HCT116 (cell line): ENCODE results near the gene NDUFAF2. TPM values are rescaled to one million over a fixed set of nuclear protein-coding genes. Genes with fewer than 3 reads are reported as not detected.

ENCODE experiments used
- ATAC-seq: fragments of 200-7000 bp; cut with Tn5 transposase; 2 replicates; pipeline ENCODE4 v1.9.1; 2020; ENCODE audit warnings: mild to moderate bottlenecking, moderate library complexity
- BruUV-seq: library from RNA; stranded (reverse); fragments of 400-500 nt; replicated peaks from 2 replicates; lab custom pipeline; 2021; lab: Mats Ljungman, UMichigan
- CTCF ChIA-PET: fragments of 300-600 bp; sonication (Branson Sonifier 250); formaldehyde crosslinking; loops from one replicate; lab custom pipeline; 2021; ENCODE audit warnings: antibody characterized with exemption; lab: Charles Lee
- POLR2A ChIA-PET: fragments of 300-600, 350-600 bp; sonication (Branson Sonifier 250); formaldehyde crosslinking; loops from one replicate; lab custom pipeline; 2021; ENCODE audit warnings: antibody characterized with exemption; lab: Charles Lee
- RAD21 ChIA-PET, 2 experiments: fragments of 300-600 bp; sonication (Branson Sonifier 250); formaldehyde crosslinking; loops; one replicate each; lab custom pipeline; 2023; ENCODE audit warnings: low total read pairs in 2 of 2; ENCODE audit not compliant: uncharacterized antibody in 2 of 2, unreplicated experiment in 2 of 2, low non-redundant PET in 1 of 2; lab: Charles Lee
- DNase-seq: peaks from one replicate; pipeline ENCODE4 v3.0.0-alpha.2; 2010; ENCODE audit warnings: low read depth, low spot score
- H2AFZ ChIP-seq: fragments of 200-600 bp; shearing (Covaris generic), sonication (generic); 2 replicates; pipeline ENCODE4 v1.6.1; 2017; ENCODE audit warnings: low read depth, mixed run types, mixed read lengths, antibody characterized with exemption, low read length; ENCODE audit not compliant: poor library complexity, severe bottlenecking
- H3K27ac ChIP-seq: 2 replicates; pipeline ENCODE4 v1.5.1; 2012; ENCODE audit warnings: low read depth, low read length
- H3K27me3 ChIP-seq: fragments of 200-600 bp; sonication (generic); 2 replicates; pipeline ENCODE4 v1.6.1; 2016; ENCODE audit warnings: mixed run types, low read length, mixed read lengths; ENCODE audit not compliant: insufficient read depth
- H3K36me3 ChIP-seq, 2 experiments: fragments of 200-500 bp in 1 of 2; fragments of 200-600 bp in 1 of 2; sonication (Bioruptor generic) in 1 of 2; sonication (generic) in 1 of 2; 2 replicates each; pipeline versions ENCODE4 v1.5.1 to v1.6.1; 2014 to 2016; ENCODE audit warnings: low read length in 2 of 2, inconsistent platforms in 1 of 2, mixed read lengths in 1 of 2, mixed run types in 1 of 2; ENCODE audit not compliant: insufficient read depth in 2 of 2, control insufficient read depth in 1 of 2
- H3K4me1 ChIP-seq, 2 experiments: fragments of 200-600 bp in 1 of 2; sonication (generic) in 1 of 2; 2 replicates each; pipeline versions ENCODE4 v1.5.1 to v1.6.1; 2012 to 2017; ENCODE audit warnings: low read length in 2 of 2, inconsistent platforms in 1 of 2, mild to moderate bottlenecking in 1 of 2, mixed read lengths in 1 of 2, mixed run types in 1 of 2, moderate library complexity in 1 of 2; ENCODE audit not compliant: insufficient read depth in 2 of 2, control insufficient read depth in 1 of 2
- H3K4me2 ChIP-seq: fragments of 200-600 bp; sonication (generic); 2 replicates; pipeline ENCODE4 v1.6.1; 2017; ENCODE audit warnings: mixed run types, low read length, mixed read lengths
- H3K4me3 ChIP-seq, 2 experiments: fragments of 200-600 bp in 1 of 2; sonication (generic) in 1 of 2; replicated peaks in 1 of 2; 2 replicates each; pipeline ENCODE4 v1.5.1; 2011 to 2016; ENCODE audit warnings: low read length in 2 of 2, control low read depth in 1 of 2, low read depth in 1 of 2, mild to moderate bottlenecking in 1 of 2, mixed read lengths in 1 of 2, mixed run types in 1 of 2
- H3K79me2 ChIP-seq: fragments of 200-600 bp; sonication (generic); 2 replicates; pipeline ENCODE4 v1.6.1; 2017; ENCODE audit warnings: mild to moderate bottlenecking, mixed run types, low read length, moderate library complexity, mixed read lengths; ENCODE audit not compliant: insufficient read depth
- H3K9ac ChIP-seq: fragments of 200-600 bp; sonication (generic); 2 replicates; pipeline ENCODE4 v1.6.1; 2016; ENCODE audit warnings: low read length, mixed read lengths
- H3K9me2 ChIP-seq: fragments of 200-600 bp; sonication (generic), shearing (Covaris generic); 2 replicates; pipeline ENCODE4 v1.6.1; 2017; ENCODE audit warnings: mixed run types, mild to moderate bottlenecking, moderate library complexity; ENCODE audit not compliant: insufficient read depth
- H3K9me3 ChIP-seq, 2 experiments: fragments of 200-500 bp in 1 of 2; fragments of 200-600 bp in 1 of 2; sonication (Bioruptor generic) in 1 of 2; sonication (generic) in 1 of 2; 2 replicates each; pipeline ENCODE4 v1.6.1; 2014 to 2017; ENCODE audit warnings: low read length in 2 of 2, mixed read lengths in 2 of 2, inconsistent platforms in 1 of 2, low read depth in 1 of 2, mild to moderate bottlenecking in 1 of 2, mixed run types in 1 of 2, moderate library complexity in 1 of 2; ENCODE audit not compliant: control insufficient read depth in 1 of 2, insufficient read depth in 1 of 2
- H4K20me1 ChIP-seq: fragments of 200-600 bp; sonication (generic), shearing (Covaris generic); 2 replicates; pipeline ENCODE4 v1.6.1; 2017; ENCODE audit warnings: mixed run types, mild to moderate bottlenecking, moderate library complexity; ENCODE audit not compliant: insufficient read depth
- CBX3 ChIP-seq: IDR thresholded peaks from 2 replicates; pipeline ENCODE4 v1.6.1; 2012; ENCODE audit warnings: low read depth
- CEBPB ChIP-seq: IDR thresholded peaks from 2 replicates; pipeline ENCODE4 v1.6.1; 2012; ENCODE audit warnings: low read depth
- ELF1 ChIP-seq: IDR thresholded peaks from 2 replicates; pipeline ENCODE4 v1.6.1; 2012; ENCODE audit warnings: low read depth, borderline replicate concordance
- EZH2 ChIP-seq: fragments of 200-600 bp; sonication (generic); IDR thresholded peaks from 2 replicates; pipeline ENCODE4 v1.6.1; 2017; ENCODE audit warnings: antibody characterized with exemption, mixed run types
- EZH2phosphoT487 ChIP-seq: fragments of 200-600 bp; IDR thresholded peaks from 2 replicates; pipeline ENCODE4 v1.6.1; 2018; ENCODE audit warnings: antibody characterized with exemption, borderline replicate concordance
- FOSL1 ChIP-seq: IDR thresholded peaks from 2 replicates; pipeline ENCODE4 v1.6.1; 2012; ENCODE audit warnings: low read depth
- JUND ChIP-seq: IDR thresholded peaks from 2 replicates; pipeline ENCODE4 v1.6.1; 2012
- POLR2AphosphoS5 ChIP-seq: IDR thresholded peaks from 2 replicates; pipeline ENCODE4 v1.6.1; 2011; ENCODE audit warnings: mild to moderate bottlenecking, low read depth, low read length, moderate library complexity
- RAD21 ChIP-seq: IDR thresholded peaks from 2 replicates; pipeline ENCODE4 v1.6.1; 2012; ENCODE audit warnings: low read depth, mild to moderate bottlenecking
- SIN3A ChIP-seq: IDR thresholded peaks from 2 replicates; pipeline ENCODE4 v1.6.1; 2012; ENCODE audit warnings: low read depth
- SP1 ChIP-seq: IDR thresholded peaks from 2 replicates; pipeline ENCODE4 v1.6.1; 2012; ENCODE audit warnings: low read depth
- SRF ChIP-seq: IDR thresholded peaks from 2 replicates; pipeline ENCODE4 v1.6.1; 2012; ENCODE audit warnings: low read depth
- TCF7L2 ChIP-seq: IDR thresholded peaks from 2 replicates; pipeline ENCODE4 v1.7.0; 2011; ENCODE audit warnings: borderline replicate concordance, inconsistent platforms; ENCODE audit not compliant: insufficient read depth, insufficient read length; ENCODE audit errors: extremely low read depth
- ZNF274 ChIP-seq: fragments of 200-500 bp; sonication (Bioruptor generic); IDR thresholded peaks from 2 replicates; pipeline ENCODE4 v1.6.1; 2014; ENCODE audit warnings: mild to moderate bottlenecking, low read depth, low read length, inconsistent platforms
- intact Hi-C: fragments of 100-400 bp; cut with micrococcal nuclease; formaldehyde crosslinking; loops from 2 replicates; pipeline ENCODE4 v1.10.0; 2022
- total RNA-seq: library from RNA; stranded (reverse); gene quantifications from one replicate; pipeline ENCODE4 v1.2.1, GENCODE V29; 2021; ENCODE audit not compliant: unreplicated experiment
- TF ChIP-seq, protein P1 (sequence below): IDR thresholded peaks from 2 replicates; pipeline ENCODE4 v1.6.1; 2011; ENCODE audit warnings: mild to moderate bottlenecking, low read length, moderate library complexity; ENCODE audit not compliant: insufficient replicate concordance; ENCODE audit errors: extremely low read depth
- TF ChIP-seq, protein P2 (sequence below): IDR thresholded peaks from 2 replicates; pipeline ENCODE4 v1.6.1; 2012; ENCODE audit warnings: low read depth
- TF ChIP-seq, protein P3 (sequence below): IDR thresholded peaks from 2 replicates; pipeline ENCODE4 v1.6.1; 2012

The NDUFAF2 gene
- total RNA-seq, 1 experiment from 2014 or later = 36.9 TPM

DNA sequence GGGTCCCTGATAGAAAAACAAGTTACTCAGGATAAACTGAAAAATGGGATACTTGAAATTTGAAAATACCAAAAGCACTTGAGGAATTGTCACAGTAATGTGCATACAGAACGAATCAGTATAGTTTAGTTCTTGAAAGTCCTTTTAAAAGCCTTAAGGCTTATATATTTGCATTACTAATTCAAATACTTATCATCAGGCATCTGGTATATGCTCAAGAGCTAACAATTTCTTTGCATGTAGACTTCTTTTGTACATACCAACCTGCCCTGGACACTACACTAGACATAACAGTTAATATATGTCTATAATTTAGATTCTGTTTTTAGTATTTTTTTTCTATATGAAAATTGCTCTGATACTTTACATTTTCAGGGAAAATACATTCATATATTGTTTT, 174.1 kb downstream of the NDUFAF2 start:
- intact Hi-C loops = no loop called here
- BruUV-seq = no TSS peak
- Histone ChIP-seq H3K27ac (no peak overlapping the region), H3K36me3 (no peaks in the 10 kb centered on the region), H3K4me2 (no peak overlapping the region), H3K79me2 (no peaks in the 10 kb centered on the region), H3K4me3 (no peak overlapping the region), H3K9me2 (no peaks in the 10 kb centered on the region), H4K20me1 (no peaks in the 10 kb centered on the region), H3K9me3 (no peaks in the 10 kb centered on the region), H3K27me3 (no peaks in the 10 kb centered on the region), H3K4me1 (no peaks in the 10 kb centered on the region), H2AFZ (no peak overlapping the region), H3K9ac (no peak overlapping the region)
- ATAC-seq = no peak
- no peak for DNase-seq
- ChIA-PET CTCF (interaction anchor here (1.3 kb wide), 1 partner anchor 18 kb away, joined by 4 read pairs; no protein-coding TSS in a partner anchor), POLR2A (no interaction called here), RAD21 (no interaction called here)
- no peak for TF ChIP-seq EZH2
- TF ChIP-seq POLR2AphosphoS5 = no peak
- no peak for TF ChIP-seq EZH2phosphoT487
- TF ChIP-seq FOSL1 = no peak
- TF ChIP-seq ZNF274 = no peak
- TF ChIP-seq, protein P1, sequence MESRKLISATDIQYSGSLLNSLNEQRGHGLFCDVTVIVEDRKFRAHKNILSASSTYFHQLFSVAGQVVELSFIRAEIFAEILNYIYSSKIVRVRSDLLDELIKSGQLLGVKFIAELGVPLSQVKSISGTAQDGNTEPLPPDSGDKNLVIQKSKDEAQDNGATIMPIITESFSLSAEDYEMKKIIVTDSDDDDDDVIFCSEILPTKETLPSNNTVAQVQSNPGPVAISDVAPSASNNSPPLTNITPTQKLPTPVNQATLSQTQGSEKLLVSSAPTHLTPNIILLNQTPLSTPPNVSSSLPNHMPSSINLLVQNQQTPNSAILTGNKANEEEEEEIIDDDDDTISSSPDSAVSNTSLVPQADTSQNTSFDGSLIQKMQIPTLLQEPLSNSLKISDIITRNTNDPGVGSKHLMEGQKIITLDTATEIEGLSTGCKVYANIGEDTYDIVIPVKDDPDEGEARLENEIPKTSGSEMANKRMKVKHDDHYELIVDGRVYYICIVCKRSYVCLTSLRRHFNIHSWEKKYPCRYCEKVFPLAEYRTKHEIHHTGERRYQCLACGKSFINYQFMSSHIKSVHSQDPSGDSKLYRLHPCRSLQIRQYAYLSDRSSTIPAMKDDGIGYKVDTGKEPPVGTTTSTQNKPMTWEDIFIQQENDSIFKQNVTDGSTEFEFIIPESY = no peak
- no peak for TF ChIP-seq JUND

DNA sequence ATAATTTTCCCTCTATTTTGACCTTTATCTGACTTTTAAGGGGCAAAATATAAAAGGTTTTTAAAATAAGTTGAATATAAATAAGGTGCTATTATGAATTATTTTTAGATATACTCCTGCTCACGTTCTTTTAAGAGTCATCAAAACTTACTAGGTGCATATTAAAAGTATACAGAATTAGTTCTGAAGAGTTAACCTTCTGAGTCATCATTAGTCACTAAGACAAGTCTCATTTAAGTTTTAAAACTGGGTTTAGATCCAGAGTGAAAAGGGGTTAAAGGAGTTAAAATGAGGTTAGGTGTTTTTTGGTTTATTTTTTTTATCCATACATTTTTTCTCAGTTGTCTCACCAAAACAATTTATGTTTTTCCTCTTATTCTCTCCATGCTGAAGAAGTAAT, 175.5 kb downstream of the NDUFAF2 start:
- Histone ChIP-seq H3K4me3 (no peak overlapping the region), H3K27ac (no peak overlapping the region), H3K9me3 (no peaks in the 10 kb centered on the region), H3K27me3 (no peaks in the 10 kb centered on the region), H3K36me3 (no peaks in the 10 kb centered on the region), H4K20me1 (no peaks in the 10 kb centered on the region), H3K4me1 (no peaks in the 10 kb centered on the region), H3K9me2 (no peaks in the 10 kb centered on the region), H2AFZ (no peak overlapping the region), H3K4me2 (no peak overlapping the region), H3K9ac (no peak overlapping the region), H3K79me2 (no peaks in the 10 kb centered on the region)
- BruUV-seq = no TSS peak
- no peak for ATAC-seq
- RAD21 ChIA-PET = no interaction called here
- POLR2A ChIA-PET = no interaction called here
- intact Hi-C loops = no loop called here
- CTCF ChIA-PET = interaction anchor here (1.3 kb wide), 1 partner anchor 17 kb away, joined by 4 read pairs; no protein-coding TSS in a partner anchor
- DNase-seq = no peak
- TF ChIP-seq TCF7L2 = no peak
- no peak for TF ChIP-seq EZH2phosphoT487
- no peak for TF ChIP-seq ZNF274
- no peak for TF ChIP-seq ELF1
- TF ChIP-seq, protein P2, sequence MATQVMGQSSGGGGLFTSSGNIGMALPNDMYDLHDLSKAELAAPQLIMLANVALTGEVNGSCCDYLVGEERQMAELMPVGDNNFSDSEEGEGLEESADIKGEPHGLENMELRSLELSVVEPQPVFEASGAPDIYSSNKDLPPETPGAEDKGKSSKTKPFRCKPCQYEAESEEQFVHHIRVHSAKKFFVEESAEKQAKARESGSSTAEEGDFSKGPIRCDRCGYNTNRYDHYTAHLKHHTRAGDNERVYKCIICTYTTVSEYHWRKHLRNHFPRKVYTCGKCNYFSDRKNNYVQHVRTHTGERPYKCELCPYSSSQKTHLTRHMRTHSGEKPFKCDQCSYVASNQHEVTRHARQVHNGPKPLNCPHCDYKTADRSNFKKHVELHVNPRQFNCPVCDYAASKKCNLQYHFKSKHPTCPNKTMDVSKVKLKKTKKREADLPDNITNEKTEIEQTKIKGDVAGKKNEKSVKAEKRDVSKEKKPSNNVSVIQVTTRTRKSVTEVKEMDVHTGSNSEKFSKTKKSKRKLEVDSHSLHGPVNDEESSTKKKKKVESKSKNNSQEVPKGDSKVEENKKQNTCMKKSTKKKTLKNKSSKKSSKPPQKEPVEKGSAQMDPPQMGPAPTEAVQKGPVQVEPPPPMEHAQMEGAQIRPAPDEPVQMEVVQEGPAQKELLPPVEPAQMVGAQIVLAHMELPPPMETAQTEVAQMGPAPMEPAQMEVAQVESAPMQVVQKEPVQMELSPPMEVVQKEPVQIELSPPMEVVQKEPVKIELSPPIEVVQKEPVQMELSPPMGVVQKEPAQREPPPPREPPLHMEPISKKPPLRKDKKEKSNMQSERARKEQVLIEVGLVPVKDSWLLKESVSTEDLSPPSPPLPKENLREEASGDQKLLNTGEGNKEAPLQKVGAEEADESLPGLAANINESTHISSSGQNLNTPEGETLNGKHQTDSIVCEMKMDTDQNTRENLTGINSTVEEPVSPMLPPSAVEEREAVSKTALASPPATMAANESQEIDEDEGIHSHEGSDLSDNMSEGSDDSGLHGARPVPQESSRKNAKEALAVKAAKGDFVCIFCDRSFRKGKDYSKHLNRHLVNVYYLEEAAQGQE = no peak
- no peak for TF ChIP-seq CBX3
- TF ChIP-seq, protein P3, sequence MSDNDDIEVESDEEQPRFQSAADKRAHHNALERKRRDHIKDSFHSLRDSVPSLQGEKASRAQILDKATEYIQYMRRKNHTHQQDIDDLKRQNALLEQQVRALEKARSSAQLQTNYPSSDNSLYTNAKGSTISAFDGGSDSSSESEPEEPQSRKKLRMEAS = no peak
- no peak for TF ChIP-seq SP1
- no peak for TF ChIP-seq POLR2AphosphoS5
- TF ChIP-seq FOSL1 = no peak
- TF ChIP-seq CEBPB = no peak
- no peak for TF ChIP-seq RAD21
- TF ChIP-seq SRF = no peak
- no peak for TF ChIP-seq SIN3A
